ENCODE measurements around the gene PARVB. TPM values are rescaled to one million over a fixed set of nuclear protein-coding genes. Genes with fewer than 3 reads are reported as not detected.

PARVB gene
- total RNA-seq, 1 donor = 29.3 TPM

DNA sequence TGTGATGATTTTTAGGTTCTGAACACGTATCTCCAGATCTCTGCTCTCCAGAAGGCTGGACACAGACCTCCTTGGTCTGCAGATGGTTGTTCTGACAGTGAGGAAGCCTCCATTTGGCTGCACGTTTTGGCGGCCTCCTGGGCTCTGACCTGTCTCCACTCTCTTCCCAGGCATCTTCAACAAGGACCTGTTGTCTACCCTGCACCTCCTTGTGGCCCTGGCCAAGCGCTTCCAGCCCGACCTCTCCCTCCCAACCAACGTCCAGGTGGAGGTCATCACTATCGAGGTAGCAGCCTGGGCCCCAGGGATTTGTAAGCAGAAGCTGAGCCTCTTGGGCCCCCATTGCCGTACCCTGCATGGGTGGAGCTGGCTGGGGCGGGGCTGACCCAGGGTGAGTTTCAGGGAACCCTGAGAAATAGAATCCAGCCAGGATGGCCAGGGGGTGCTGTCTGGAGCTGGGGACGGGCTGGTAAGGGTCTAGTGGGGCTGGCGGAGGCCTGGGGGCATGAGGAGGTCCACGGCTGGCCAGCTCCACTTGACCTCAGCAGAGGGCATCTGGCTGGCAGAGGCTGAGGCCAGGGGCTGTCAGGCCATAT lies 166.4 kb downstream of the PARVB start:
- H3K79me2 ChIP-seq (ENCODE audit: insufficient read depth, low read length) = no peaks in the 10 kb centered on the region
- H3K27me3 ChIP-seq (ENCODE audit: insufficient read depth, low read length) = peaks cover 15% of the 10 kb centered on the region
- DNase-seq (ENCODE audit: insufficient read length, low spot score, missing footprints) = no peak
- peaks cover 10% of the 10 kb centered on the region for H3K4me1 ChIP-seq (ENCODE audit: insufficient read depth, low read length)
- no peak overlapping the region for H3K4me3 ChIP-seq (ENCODE audit: insufficient read depth, low read length)
- no peaks in the 10 kb centered on the region for H4K20me1 ChIP-seq (ENCODE audit: insufficient read depth, low read length)
- H2AFZ ChIP-seq (ENCODE audit: low read length) = no peak overlapping the region
- H3K36me3 ChIP-seq (ENCODE audit: insufficient read depth, low read length) = no peaks in the 10 kb centered on the region
- H3K9me3 ChIP-seq (ENCODE audit: low read depth, low read length) = no peaks in the 10 kb centered on the region
- no peak overlapping the region for H3K4me2 ChIP-seq (ENCODE audit: insufficient read depth, low read length)
- H3K27ac ChIP-seq (ENCODE audit: low read depth, low read length) = no peak overlapping the region
- TF ChIP-seq, protein P1, sequence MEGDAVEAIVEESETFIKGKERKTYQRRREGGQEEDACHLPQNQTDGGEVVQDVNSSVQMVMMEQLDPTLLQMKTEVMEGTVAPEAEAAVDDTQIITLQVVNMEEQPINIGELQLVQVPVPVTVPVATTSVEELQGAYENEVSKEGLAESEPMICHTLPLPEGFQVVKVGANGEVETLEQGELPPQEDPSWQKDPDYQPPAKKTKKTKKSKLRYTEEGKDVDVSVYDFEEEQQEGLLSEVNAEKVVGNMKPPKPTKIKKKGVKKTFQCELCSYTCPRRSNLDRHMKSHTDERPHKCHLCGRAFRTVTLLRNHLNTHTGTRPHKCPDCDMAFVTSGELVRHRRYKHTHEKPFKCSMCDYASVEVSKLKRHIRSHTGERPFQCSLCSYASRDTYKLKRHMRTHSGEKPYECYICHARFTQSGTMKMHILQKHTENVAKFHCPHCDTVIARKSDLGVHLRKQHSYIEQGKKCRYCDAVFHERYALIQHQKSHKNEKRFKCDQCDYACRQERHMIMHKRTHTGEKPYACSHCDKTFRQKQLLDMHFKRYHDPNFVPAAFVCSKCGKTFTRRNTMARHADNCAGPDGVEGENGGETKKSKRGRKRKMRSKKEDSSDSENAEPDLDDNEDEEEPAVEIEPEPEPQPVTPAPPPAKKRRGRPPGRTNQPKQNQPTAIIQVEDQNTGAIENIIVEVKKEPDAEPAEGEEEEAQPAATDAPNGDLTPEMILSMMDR (IDR thresholded peaks at IDR 0.05; ENCODE audit: extremely low read depth, low read depth, low read length) = no peak

DNA sequence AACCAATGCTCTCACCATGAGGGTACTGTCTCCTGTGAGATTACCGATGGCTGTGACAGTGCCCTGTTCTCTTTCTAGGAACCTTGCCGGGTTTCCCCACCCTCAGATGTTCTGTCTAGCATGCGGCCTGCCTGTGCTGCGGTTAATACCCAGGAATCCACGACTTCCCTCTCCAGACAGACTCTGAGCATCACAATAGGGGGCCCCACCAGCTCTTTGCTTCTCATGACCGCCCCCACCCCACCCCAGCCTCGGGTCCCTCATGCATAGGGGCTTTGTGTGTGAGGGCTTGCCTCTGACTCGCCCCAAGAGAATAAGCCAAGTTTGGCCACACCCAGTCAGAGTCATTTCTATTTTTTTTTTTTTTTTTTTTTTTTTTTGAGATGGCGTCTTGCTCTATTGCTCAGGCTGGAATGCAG lies 166.9 kb downstream of the PARVB start:
- TF ChIP-seq, protein P1 (IDR thresholded peaks at IDR 0.05; ENCODE audit: extremely low read depth, low read depth, low read length) = no peak
- H4K20me1 ChIP-seq (ENCODE audit: insufficient read depth, low read length) = no peaks in the 10 kb centered on the region
- no peak for DNase-seq (ENCODE audit: insufficient read length, low spot score, missing footprints)
- peaks cover 21% of the 10 kb centered on the region for H3K27me3 ChIP-seq (ENCODE audit: insufficient read depth, low read length)
- H3K79me2 ChIP-seq (ENCODE audit: insufficient read depth, low read length) = no peaks in the 10 kb centered on the region
- H3K4me2 ChIP-seq (ENCODE audit: insufficient read depth, low read length) = no peak overlapping the region
- H3K4me1 ChIP-seq (ENCODE audit: insufficient read depth, low read length) = peaks cover 10% of the 10 kb centered on the region
- no peaks in the 10 kb centered on the region for H3K9me3 ChIP-seq (ENCODE audit: low read depth, low read length)
- H3K27ac ChIP-seq (ENCODE audit: low read depth, low read length) = no peak overlapping the region
- H2AFZ ChIP-seq (ENCODE audit: low read length) = no peak overlapping the region
- no peak overlapping the region for H3K4me3 ChIP-seq (ENCODE audit: insufficient read depth, low read length)
- no peaks in the 10 kb centered on the region for H3K36me3 ChIP-seq (ENCODE audit: insufficient read depth, low read length)

DNA sequence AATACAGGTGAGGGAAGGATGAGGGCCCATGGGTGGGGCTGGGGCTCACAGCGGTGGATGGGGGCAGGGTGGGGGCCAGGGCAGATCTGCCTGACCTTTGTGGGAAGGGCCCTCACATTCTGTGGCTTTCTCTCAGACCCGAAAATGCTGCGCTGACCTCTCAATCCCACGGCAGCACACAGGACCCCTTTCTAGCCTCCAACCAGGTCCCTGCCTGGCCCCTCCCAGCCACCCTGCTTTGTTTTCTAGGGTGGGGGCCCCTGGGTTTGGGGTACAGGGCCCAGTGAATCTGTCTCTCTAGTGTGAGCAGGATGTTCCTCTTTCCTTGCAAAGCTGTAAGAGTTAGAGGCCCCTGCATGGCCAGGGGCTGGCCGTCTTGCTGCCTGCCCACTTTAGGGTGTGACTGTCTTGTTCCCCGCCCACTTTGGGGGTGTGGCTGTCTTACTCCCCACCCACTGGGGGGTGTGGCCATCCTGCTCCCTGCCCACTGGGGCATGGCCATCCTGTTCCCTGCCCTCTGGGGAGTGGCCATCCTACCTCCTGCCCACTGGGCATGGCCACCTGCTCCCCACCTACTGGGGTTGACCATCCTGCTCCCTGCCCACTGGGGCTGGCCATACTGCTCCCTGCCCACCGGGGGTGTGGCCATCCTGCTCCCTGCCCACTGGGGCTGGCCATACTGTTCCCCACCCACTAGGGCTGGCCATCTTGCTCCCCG lies 168.2 kb downstream of the PARVB start:
- no peak overlapping the region for H3K27ac ChIP-seq (ENCODE audit: low read depth, low read length)
- peaks cover 28% of the 10 kb centered on the region for H3K27me3 ChIP-seq (ENCODE audit: insufficient read depth, low read length)
- H3K79me2 ChIP-seq (ENCODE audit: insufficient read depth, low read length) = no peaks in the 10 kb centered on the region
- DNase-seq (ENCODE audit: insufficient read length, low spot score, missing footprints) = no peak
- H4K20me1 ChIP-seq (ENCODE audit: insufficient read depth, low read length) = no peaks in the 10 kb centered on the region
- H3K4me2 ChIP-seq (ENCODE audit: insufficient read depth, low read length) = no peak overlapping the region
- TF ChIP-seq, protein P1 (IDR thresholded peaks at IDR 0.05; ENCODE audit: extremely low read depth, low read depth, low read length) = no peak
- H3K4me1 ChIP-seq (ENCODE audit: insufficient read depth, low read length) = peaks cover 8% of the 10 kb centered on the region
- H3K4me3 ChIP-seq (ENCODE audit: insufficient read depth, low read length) = no peak overlapping the region
- no peak overlapping the region for H2AFZ ChIP-seq (ENCODE audit: low read length)
- no peaks in the 10 kb centered on the region for H3K9me3 ChIP-seq (ENCODE audit: low read depth, low read length)
- H3K36me3 ChIP-seq (ENCODE audit: insufficient read depth, low read length) = no peaks in the 10 kb centered on the region

DNA sequence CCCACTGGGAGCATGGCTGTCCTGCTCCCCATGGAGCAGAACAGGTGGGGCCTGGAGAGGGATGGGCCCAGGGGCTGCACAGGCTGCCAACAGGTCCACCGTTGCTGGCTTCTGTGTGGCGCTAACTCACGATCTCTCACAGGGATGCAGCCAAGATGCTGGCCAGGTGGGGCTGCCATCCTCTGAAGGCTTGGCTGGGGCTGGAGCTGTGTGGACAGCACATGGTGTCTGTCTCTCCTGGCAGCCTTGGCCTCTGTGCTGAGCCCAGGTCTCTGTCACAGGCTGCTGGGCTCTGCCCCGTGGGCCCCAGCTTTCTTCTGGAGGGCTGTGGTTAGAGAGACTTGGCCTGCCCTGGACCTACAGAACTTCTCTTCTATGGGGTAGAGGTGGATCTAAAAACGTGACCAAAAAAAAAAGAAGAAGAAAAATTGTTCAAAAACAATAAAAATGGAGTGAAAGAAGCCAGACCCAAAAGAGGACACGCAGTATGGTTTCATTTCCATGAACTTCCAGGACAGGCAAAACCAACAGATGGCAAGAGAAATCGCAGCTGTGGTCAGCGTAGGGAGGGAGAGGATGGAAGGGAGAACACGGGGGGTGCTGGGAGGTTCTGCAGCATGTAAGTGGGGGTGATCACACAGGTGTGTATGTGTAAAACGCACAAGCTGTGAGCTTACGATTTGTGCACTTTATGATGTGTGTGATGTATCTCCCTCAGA lies 168.9 kb downstream of the PARVB start:
- no peak overlapping the region for H3K27ac ChIP-seq (ENCODE audit: low read depth, low read length)
- H2AFZ ChIP-seq (ENCODE audit: low read length) = no peak overlapping the region
- TF ChIP-seq, protein P1 (IDR thresholded peaks at IDR 0.05; ENCODE audit: extremely low read depth, low read depth, low read length) = no peak
- peaks cover 8% of the 10 kb centered on the region for H3K4me1 ChIP-seq (ENCODE audit: insufficient read depth, low read length)
- H3K9me3 ChIP-seq (ENCODE audit: low read depth, low read length) = no peaks in the 10 kb centered on the region
- H3K4me2 ChIP-seq (ENCODE audit: insufficient read depth, low read length) = no peak overlapping the region
- H3K36me3 ChIP-seq (ENCODE audit: insufficient read depth, low read length) = no peaks in the 10 kb centered on the region
- H3K4me3 ChIP-seq (ENCODE audit: insufficient read depth, low read length) = no peak overlapping the region
- peaks cover 30% of the 10 kb centered on the region for H3K27me3 ChIP-seq (ENCODE audit: insufficient read depth, low read length)
- DNase-seq (ENCODE audit: insufficient read length, low spot score, missing footprints) = no peak
- H4K20me1 ChIP-seq (ENCODE audit: insufficient read depth, low read length) = no peaks in the 10 kb centered on the region
- H3K79me2 ChIP-seq (ENCODE audit: insufficient read depth, low read length) = no peaks in the 10 kb centered on the region

All from osteoblast (primary cell).